Stimulated activated CD4-positive, alpha-beta T cell treated with anti-CD3 and anti-CD28 coated beads, TNF-alpha, amount 100 ng/mL, for 4 hours (primary cell): ENCODE data around the gene SLC31A1.

Source experiments
- DNase-seq, 3 experiments: peaks; one replicate each; pipeline ENCODE4 v3.0.0-alpha.2; 2020; ENCODE audit warnings: low read depth in 3 of 3

The SLC31A1 gene

DNA sequence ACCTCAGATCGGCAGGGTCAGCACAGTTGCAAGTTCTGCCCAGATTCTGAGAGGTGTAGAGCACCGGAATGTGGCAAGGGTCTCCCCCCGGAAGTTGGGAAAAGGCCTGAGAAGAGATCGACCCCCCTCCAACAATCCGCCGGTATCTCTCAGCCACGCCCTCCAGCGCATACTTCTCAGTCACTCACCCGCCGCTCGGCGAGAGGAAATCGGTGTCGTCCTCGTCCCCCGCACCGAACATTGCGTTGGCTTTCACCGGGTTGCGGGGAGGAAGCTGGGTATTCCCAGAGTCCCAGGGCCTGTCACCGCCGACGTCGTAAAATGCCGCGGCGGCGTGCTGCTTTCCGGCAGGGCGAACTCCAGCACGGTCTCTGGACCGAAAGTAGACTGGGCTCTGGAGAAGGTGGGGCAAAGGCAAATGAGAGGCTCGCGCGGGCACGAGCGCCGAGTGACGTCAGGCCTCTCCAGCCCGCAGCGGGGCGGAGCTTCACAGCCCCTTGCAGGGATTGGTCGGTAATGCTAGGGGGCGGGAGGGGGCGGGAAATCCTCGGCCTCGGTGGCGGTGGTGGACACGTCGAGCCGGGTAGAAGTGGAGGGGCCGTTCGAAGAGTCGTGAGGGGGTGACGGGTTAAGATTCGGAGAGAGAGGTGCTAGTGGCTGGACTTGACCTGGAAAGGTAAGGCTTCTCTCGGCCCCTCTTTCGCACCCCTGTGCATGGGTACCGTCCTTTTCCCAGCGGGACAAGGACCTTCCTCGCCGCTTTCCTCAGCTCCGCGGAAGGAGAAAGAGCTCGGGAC is at the start of gene SLC31A1, which contains the start of gene FKBP15:
Gene SLC31A1, plus strand, starts transcription at position 542 of the 797 bp plus-strand sequence. CDS start 34,605 bp downstream, outside the sequence.
Gene FKBP15, minus strand, starts transcription at position 275 of the 797 bp plus-strand sequence. Its CDS starts 34 bp downstream, at position 241.
- DNase-seq = peak; percentile 94 to 96 (median 94)

DNA sequence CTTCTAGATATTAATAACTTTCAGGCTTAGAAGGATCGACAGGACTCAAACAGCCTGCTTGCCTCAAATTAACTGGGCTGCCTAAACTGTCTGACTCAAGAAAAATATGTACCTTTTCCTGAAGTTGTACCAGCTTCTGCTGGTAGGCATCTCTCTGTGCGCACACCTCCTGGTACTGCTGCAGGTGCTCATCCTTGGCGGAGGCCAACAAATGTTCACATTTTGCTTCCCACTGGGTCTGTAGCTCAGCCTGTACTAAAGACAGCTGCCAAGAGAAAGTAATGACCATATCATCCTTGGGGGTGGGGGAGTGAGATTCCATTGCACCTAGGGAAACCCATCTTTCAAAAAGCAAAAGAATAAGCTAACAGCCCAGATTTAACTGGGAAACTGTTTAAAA is 48.0 kb upstream of the SLC31A1 start:
- no peak for DNase-seq

GRCh38 chr9:113176803-113177202 is 44.5 kb upstream of the SLC31A1 start:
- DNase-seq = no peak

- no peak for DNase-seq
Observed at GRCh38 chr9:113177251-113177650, 44.1 kb upstream of the SLC31A1 start.

GRCh38 chr9:113178087-113178486 is 43.3 kb upstream of the SLC31A1 start:
- DNase-seq = no peak

- no peak for DNase-seq
Observed at GRCh38 chr9:113179839-113180238, 41.5 kb upstream of the SLC31A1 start.

DNA sequence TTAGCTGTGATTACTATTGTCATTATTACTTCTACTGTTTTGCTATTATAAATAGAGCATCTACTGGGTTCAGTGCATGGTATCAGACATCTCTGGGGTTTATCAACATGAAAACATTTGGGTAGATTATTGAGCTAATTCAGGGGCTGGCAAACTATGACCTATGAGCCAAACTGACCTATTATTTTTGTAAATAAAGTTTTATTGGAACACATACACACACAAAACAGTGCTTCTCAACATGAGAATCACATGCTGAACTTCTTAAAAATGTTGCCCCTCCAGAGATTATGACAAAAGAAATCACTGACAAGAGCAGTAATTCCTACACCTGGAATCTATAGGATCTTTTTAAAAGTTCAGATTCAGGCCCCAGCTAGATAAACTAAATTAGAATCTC is 40.2 kb upstream of the SLC31A1 start:
- no peak for DNase-seq

DNA sequence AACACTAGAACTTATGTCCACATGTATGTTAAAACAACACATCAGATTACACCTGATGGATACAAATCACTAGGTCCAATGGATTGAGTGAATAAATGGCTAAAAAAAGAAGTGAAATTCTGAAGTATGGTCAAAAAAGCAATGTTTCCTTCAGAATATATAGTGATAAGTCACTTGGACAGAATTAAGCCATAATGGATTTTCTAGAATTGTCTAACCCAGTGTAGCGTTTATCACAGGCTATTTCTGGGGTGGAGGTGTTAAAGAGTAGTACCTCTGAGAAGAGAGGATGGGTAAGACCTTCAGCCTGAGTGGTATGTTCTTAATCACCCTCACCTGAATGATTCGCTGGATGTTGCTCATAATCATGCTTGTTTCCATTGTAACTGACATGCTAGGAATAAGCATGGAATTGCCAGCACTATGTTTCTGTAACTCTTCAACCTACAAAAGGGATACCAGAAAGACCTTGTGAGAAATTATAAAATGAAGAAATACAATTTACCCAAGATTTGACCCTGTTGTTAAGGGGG is 37.3 kb upstream of the SLC31A1 start:
- no peak for DNase-seq

GRCh38 chr9:113184539-113184938 is 36.8 kb upstream of the SLC31A1 start:
- DNase-seq = no peak

- DNase-seq = no peak
Observed at GRCh38 chr9:113185271-113185670, 36.1 kb upstream of the SLC31A1 start.

DNA sequence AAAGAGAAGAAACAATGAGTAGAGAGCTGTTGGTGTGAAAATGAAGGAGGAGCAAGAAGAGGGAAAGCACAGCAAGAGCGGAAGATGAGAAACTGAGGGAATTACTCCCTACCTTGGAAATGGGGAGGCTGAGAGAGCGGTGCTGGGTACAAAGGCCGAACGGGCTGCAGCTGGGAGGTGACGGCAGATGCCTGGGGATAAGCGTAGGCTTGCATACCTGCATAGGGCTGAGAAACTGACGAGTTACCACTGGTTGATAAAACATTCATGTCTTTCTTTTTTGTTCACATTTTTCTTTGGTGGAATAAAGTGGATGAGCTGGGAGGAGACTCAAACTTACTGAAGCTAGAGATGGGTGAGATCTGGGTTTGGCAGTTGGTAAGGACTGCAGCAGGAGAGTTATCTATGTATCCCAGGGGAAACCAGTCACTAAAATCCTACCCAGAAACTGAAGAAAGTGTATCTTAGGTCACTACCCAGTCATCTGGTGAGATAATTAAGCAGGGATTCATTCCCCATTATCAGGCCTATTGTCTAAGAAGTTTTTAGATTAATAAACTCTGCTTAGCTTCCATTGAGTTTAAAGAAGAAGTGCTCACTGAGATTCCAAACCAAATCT is 35.1 kb upstream of the SLC31A1 start:
- no peak for DNase-seq

DNA sequence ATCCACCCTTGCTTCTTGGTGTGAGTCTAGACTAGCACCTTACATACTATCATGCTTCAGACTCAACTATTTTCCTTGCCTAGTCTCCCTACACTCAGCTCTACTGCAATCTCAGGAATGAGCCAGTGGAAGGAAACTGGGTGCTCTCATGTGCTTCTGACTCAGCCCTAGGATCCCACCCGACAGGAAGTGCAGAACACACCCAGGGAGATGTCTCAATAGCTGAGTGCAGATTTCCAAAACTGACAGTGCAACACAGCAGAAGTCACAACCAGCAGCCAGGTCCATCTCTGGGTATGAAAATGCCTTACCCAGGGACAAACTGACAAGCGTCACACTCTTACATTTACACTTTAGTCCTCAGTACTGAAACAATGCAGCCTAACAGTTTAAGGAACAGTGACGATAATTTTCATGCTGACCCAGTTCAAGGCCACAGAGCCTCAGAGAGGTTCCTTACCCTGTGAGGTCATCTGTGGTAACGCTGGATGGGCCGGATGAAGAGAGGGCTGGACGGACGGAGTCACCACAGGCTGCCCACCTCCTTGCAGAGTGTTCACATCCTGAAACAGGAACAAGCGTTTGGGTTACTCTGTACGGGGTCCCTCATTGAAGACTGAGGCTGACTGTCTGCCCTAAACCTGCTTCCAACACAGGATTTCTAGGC is 33.3 kb upstream of the SLC31A1 start:
- DNase-seq = no peak

- no peak for DNase-seq
Observed at GRCh38 chr9:113192455-113192854, 28.9 kb upstream of the SLC31A1 start.

DNA sequence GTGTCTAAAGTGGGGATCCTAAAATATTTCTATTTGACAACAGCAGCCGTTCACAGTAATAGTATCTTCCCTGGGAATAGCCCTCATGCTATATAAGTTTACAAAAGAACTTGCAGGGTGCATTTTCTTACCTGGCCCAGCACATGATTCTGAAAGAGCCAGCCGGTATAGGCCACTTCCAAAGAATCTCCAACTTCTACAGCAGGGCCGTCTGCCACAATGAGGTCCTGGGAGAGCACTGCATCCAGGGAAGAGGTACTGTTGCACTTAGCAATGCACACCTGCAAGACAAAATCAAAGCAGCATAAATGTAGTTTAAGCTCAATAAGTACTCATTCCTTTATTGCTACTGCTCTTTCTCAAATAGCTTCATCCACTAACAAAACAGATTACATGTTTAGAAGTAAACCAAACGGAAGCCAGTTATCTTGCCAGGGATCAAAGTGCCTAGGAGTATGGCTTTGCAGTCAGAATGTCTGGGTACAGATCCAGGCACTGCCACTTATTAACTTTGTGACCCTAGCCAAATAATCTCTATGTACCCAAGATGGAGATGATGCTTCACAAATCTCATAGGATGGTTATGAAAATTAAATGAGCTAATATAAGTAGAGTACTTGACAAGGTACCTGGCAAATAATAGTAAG is 21.5 kb upstream of the SLC31A1 start:
- DNase-seq = no peak

DNA sequence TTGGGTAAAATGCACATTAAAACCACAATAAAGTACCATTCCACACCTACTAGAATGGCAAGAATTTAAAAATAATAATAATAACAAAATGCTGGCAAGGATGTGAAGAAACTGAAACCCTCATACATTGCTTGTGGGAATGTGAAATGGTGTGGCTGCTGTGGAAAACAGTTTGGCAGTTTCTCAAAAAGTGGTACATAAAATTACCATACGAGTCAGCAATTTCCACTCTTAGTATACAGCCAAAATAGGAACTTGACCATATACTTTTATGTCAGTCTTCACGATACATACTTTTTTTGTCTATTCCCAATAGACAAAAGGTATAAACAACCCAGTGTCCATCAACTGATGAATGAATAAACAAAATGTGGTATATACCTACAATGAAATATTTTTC is 15.9 kb upstream of the SLC31A1 start:
- DNase-seq = no peak

GRCh38 chr9:113205861-113206260 is 15.5 kb upstream of the SLC31A1 start:
- DNase-seq = no peak

DNA sequence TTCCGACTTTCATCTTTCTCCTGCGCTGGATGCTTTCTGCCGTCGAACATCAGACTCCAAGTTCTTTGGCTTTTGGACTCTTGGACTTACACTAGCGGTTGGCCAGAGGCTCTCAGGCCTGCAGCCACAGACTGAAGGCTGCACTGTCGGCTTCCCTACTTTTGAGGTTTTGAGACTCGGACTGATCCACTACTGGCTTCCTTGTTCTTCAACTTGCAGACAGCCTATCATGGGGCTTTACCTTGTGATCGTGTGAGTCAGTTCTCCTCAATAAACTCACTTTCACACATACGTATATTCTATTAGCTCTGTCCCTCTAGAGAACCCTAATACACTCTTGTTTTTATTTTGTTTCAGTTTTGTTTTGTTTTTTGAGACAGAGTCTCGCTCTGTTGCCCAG is 10.5 kb upstream of the SLC31A1 start:
- DNase-seq = no peak

GRCh38 chr9:113215132-113215531 is 6.2 kb upstream of the SLC31A1 start:
- DNase-seq = no peak

DNA sequence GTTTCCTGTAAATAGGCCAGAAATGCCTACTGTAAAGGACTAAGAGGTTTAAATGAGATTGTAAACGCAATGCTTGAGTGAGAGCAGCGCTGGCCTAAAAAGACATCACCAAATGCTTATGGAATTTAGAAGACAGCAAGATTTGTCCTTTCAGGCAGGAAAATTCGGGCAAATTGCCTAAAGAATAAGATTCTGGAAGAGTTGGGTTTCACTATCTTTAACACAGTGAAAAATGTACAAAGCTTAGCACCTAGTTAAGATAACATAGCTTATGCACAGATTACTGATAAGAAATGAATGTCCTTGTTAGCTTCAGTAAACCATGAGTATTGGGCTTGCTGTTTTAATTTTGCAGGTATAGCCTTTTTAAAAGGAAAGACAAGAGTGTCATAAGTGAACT is 4.9 kb upstream of the SLC31A1 start:
- no peak for DNase-seq

- DNase-seq = no peak
Observed at GRCh38 chr9:113219186-113219936, 2.0 kb upstream of the SLC31A1 start.

DNA sequence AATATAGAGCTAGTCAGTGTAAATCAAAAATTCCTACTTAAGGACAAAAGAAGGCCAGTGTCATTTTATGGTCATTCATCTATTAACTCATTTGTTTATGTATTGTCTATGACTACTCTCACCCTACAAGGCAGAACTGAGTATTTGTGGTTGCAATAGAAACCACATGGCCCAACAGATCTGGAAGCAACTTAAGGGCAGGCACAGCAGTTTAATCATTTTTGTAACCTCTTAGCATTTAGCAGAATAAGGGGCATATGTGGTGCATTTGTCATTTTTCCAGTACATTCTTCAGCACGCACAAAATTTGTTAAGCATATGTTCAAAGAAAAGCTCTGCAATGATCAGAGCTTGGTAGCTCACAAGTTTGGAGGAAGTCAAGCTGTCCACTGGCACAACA is 1.4 kb upstream of the SLC31A1 start:
- DNase-seq = no peak
